Measurements from ENCODE around the gene CTIF.
"Not testable (repeated sequence)": the region's sequence is repeated elsewhere in the genome, so short reads cannot be mapped to it uniquely, and the experiment has no call there.

Gene CTIF

GRCh38 chr18:48640566-48641270, 101.9 kb downstream of the CTIF start:
- no peak for DNase-seq

GRCh38 chr18:48641981-48642380, 103.2 kb downstream of the CTIF start:
- DNase-seq, result peak in 1 of 56 donors; percentile 17

GRCh38 chr18:48642503-48642902, 103.7 kb downstream of the CTIF start:
- no peak for DNase-seq

- DNase-seq, result no peak
Measured at GRCh38 chr18:48643262-48643661, 104.4 kb downstream of the CTIF start.

GRCh38 chr18:48644029-48644428, 105.2 kb downstream of the CTIF start:
- no peak for DNase-seq

- no peak for DNase-seq
Measured at GRCh38 chr18:48645427-48646002, 106.7 kb downstream of the CTIF start.

GRCh38 chr18:48646976-48647375, 108.1 kb downstream of the CTIF start:
- no peak for DNase-seq

- no peak for DNase-seq
Measured at GRCh38 chr18:48649231-48649630, 110.4 kb downstream of the CTIF start.

GRCh38 chr18:48654591-48654990, 115.8 kb downstream of the CTIF start:
- DNase-seq, result not testable (repeated sequence)

GRCh38 chr18:48655508-48655907, 116.7 kb downstream of the CTIF start:
- no peak for DNase-seq

GRCh38 chr18:48656176-48656575, 117.3 kb downstream of the CTIF start:
- no peak for DNase-seq

GRCh38 chr18:48656582-48656981, 117.8 kb downstream of the CTIF start:
- DNase-seq, result no peak

- DNase-seq, result peak in 14 of 56 donors; percentile 17 to 77 (median 37)
Measured at GRCh38 chr18:48657447-48658120, 118.8 kb downstream of the CTIF start.

- DNase-seq, result no peak
Measured at GRCh38 chr18:48658721-48659120, 119.9 kb downstream of the CTIF start.

GRCh38 chr18:48659188-48660009, 120.6 kb downstream of the CTIF start:
- no peak for DNase-seq

GRCh38 chr18:48660346-48661228, 121.8 kb downstream of the CTIF start:
- DNase-seq, result no peak

GRCh38 chr18:48661421-48661820, 122.6 kb downstream of the CTIF start:
- no peak for DNase-seq

- peak in 1 of 56 donors; percentile 14 for DNase-seq
Measured at GRCh38 chr18:48662011-48662661, 123.3 kb downstream of the CTIF start.

GRCh38 chr18:48663096-48663930, 124.5 kb downstream of the CTIF start:
- no peak for DNase-seq

Data from amygdala (tissue), 56 donors.